ENCODE measurements around the gene CCDC170.

- TF ChIP-seq EZH2 (IDR thresholded peaks at IDR 0.05) (no peak), POLR2AphosphoS5 (IDR thresholded peaks at IDR 0.05; ENCODE audit: borderline replicate concordance, low read depth, low read length) (no peak), FOXP2 (optimal IDR thresholded peaks at IDR 0.05; ENCODE audit: control extremely low read depth, extremely low read length, insufficient read depth) (no peak)
Observed at GRCh38 chr6:151614630-151615029, 120.8 kb downstream of the CCDC170 start.
